ENCODE results near the gene SOX1.

DNA sequence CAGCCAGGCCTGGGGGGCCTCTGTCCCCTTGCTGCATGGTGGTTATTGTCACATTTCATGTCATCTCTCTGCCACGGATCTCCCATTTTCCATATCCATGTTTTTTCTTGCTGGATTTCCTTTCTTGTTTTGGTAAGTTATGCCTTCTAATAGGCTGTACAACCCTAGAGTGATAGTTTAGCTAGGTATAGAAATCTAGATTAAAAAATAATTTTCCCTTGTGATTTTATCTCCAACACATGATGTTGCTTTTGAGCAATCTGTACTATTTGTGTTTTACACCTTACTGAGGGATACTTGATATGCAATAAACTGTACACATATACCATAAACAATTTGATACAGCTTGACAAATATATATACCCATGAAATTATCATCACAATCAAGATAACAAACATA is 17.0 kb downstream of the SOX1 start:
- TF ChIP-seq, protein P1, sequence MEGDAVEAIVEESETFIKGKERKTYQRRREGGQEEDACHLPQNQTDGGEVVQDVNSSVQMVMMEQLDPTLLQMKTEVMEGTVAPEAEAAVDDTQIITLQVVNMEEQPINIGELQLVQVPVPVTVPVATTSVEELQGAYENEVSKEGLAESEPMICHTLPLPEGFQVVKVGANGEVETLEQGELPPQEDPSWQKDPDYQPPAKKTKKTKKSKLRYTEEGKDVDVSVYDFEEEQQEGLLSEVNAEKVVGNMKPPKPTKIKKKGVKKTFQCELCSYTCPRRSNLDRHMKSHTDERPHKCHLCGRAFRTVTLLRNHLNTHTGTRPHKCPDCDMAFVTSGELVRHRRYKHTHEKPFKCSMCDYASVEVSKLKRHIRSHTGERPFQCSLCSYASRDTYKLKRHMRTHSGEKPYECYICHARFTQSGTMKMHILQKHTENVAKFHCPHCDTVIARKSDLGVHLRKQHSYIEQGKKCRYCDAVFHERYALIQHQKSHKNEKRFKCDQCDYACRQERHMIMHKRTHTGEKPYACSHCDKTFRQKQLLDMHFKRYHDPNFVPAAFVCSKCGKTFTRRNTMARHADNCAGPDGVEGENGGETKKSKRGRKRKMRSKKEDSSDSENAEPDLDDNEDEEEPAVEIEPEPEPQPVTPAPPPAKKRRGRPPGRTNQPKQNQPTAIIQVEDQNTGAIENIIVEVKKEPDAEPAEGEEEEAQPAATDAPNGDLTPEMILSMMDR (IDR thresholded peaks at IDR 0.05; ENCODE audit: borderline replicate concordance, extremely low read depth, low read length, poor library complexity, severe bottlenecking): no peak
- no peak for TF ChIP-seq EZH2 (IDR thresholded peaks at IDR 0.05; ENCODE audit: borderline replicate concordance, low read depth, low read length, severe bottlenecking)
